Choroid plexus epithelial cell (primary cell): ENCODE data around the gene IREB2.

Experiments
- DNase-seq: peaks from one replicate; pipeline ENCODE4 v3.0.0-alpha.2; 2010; ENCODE audit warnings: low read depth
- H3K4me3 ChIP-seq: 2 replicates; pipeline ENCODE4 v1.5.1; 2011; ENCODE audit warnings: low read depth, mild to moderate bottlenecking, control low read depth, low read length, moderate library complexity
- CTCF ChIP-seq: conservative IDR thresholded peaks from 2 replicates; pipeline ENCODE4 v1.5.1; 2011; ENCODE audit warnings: low read depth, mild to moderate bottlenecking, control low read depth, inconsistent platforms, low read length, moderate library complexity

Gene IREB2

DNA sequence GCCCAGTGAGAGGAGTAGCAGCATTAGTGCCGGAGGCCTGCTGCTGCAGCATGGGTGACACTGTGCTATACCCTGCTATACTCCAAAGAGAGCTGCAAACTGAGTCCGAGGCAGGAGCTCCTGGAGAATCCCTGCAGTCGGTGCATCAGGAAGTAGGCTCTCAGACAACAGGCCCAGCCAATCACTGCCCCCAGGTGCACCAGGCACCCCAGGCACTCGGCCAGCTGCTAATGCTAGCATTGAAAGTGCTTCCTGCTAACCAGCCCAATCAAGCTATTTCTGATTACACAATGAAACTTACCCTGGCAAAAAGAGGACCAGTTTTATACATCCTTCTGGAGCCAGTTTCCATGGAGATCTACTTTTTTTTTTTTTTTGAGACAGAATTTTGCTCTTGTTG, 45.6 kb upstream of the IREB2 start:
- no peak for DNase-seq
- no peak overlapping the region for H3K4me3 ChIP-seq
- no peak for TF ChIP-seq CTCF

DNA sequence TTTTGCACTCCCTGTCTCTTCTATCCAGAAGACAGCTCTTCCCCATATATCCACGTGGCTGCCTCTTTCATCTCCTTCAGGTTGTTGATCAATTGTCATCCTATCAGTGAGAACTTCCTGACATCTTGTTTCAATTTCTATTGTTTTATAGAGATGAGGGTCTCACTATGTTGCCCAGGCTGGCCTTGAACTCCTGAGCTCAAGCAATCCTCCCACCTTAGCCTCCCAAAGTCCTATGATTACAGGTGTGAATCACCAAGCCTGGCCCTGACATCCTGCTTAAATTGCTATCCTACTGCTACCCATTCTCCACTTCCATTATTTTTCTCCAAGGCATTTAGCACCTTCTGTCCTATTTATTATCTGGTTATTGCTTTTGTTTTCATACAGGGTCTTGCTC, 44.9 kb upstream of the IREB2 start:
- TF ChIP-seq CTCF, result no peak
- no peak for DNase-seq

GRCh38 chr15:78394026-78394425, 44.0 kb upstream of the IREB2 start:
- no peak for DNase-seq
- no peak for TF ChIP-seq CTCF
- no peak overlapping the region for H3K4me3 ChIP-seq

More for the DNA sequence above, 44.9 kb upstream of the IREB2 start:
- H3K4me3 ChIP-seq, result no peak overlapping the region

DNA sequence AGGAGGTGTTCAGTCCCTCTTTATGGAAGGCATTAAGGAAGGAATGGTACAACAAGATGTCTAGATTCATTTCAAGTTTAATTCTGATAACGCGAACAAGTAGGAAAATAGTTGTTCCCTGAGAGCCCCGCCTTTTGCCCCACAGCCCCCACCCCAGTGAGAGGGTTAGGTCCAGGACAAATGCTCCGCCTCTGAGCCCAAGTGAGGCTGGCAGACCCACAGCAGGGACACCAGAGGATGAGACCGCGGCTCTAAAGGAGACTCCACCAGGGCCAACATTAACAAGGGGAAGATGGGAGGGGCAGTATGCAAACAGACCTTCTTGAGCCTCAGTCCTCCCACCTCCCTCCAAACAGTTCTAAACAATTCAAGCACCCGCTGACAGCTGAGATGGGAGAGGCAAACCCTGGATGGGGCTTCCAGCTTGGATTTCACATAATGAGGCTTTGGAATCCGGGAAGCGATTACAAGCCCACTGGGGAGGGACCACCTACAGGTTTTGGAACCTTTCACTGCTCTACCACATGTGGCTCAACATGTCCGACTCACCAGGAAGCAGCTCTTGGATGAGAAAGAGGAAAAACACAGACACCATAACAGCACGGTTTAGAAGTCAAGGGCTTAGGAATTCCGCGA, 42.9 kb upstream of the IREB2 start:
- H3K4me3 ChIP-seq, result no peak overlapping the region
- TF ChIP-seq CTCF, result no peak
- DNase-seq, result peak; percentile 31

DNA sequence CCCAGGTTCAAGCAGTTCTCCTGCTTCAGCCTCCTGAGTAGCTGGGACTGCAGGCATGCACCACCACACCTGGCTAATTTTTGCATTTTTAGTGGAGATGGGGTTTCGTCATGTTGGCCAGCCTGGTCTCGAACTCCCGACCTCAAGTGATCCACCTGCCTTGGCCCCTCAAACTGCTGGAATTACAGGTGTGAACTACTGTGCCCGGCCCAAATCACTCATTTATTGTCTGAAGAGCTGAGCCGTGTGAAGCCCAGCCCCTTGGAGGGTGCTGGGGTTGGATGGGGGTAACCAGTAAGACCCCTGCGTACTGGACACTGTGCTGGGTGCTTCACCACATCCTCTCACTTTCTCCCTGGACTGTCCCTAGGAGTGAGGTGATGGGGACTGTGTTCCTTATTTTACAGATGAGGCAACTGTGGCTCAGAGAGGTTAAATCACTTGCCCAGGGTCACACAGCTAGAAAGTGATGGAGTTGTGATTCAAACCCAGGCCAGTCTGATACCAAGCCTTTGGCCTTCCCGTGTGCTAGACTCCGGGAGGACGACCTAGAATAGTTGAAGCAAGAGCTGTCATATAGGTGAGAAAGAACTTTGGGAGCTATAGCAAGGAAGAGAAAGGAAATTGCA, 41.7 kb upstream of the IREB2 start:
- no peak overlapping the region for H3K4me3 ChIP-seq
- DNase-seq, result no peak
- no peak for TF ChIP-seq CTCF

DNA sequence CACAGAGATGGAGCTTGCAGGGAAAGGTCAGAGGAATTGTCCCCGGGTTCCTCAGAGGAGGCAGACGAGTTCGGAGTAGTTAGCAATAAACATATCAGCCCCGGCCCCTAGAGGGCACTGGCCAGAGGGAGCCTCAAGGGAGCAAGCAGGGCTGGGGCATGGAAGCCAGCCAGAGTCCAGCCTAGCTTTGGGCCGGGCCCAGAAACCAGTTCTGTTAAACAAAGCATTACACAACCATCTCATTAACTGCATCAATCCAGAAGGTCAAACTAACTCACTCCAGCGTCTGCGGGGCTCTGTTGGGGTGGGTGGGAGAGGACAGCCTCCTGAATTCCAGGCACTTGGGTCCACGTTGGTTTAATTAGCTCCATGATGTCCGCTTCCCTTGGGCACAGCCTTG, 41.0 kb upstream of the IREB2 start:
- no peak overlapping the region for H3K4me3 ChIP-seq
- peak; percentile 53 for TF ChIP-seq CTCF
- peak; percentile 47 for DNase-seq

- no peak overlapping the region for H3K4me3 ChIP-seq
- no peak for DNase-seq
- TF ChIP-seq CTCF, result no peak
Observed at GRCh38 chr15:78397382-78397781, 40.6 kb upstream of the IREB2 start.
